ENCODE data around the gene CNNM1. TPM values are rescaled to one million over a fixed set of nuclear protein-coding genes. Genes with fewer than 3 reads are reported as not detected.
A peak's percentile ranks its signal among the peaks of the same experiment; 100 is the strongest.

CNNM1 gene
- total and polyA plus RNA-seq, 2 experiments from 2014 or later, result 1.1 to 2.1 TPM

- peak overlapping the region; percentile 33; the same call in 1 of the 2 replicates for H3K9ac ChIP-seq
- no peaks in the 10 kb centered on the region for H4K20me1 ChIP-seq (ENCODE audit: insufficient read depth)
- no peaks in the 10 kb centered on the region for H3K4me1 ChIP-seq (ENCODE audit: insufficient read depth)
- in situ Hi-C loops (cut with MboI), result no loop called here
- 22 to 24% methylated on average over 18 to 22 of the region's 23 CpGs for WGBS, 2 experiments (ENCODE audit: low coverage in 1 of 2, low lambda C conversion rate in 2 of 2, missing lambda C conversion rate in 2 of 2)
- DNase-seq, result peak; percentile 64
- TF ChIP-seq EZH2 (IDR thresholded peaks at IDR 0.05; ENCODE audit: insufficient read depth, poor library complexity, severe bottlenecking) (no peak), EZH2phosphoT487 (IDR thresholded peaks at IDR 0.05; ENCODE audit: insufficient read depth, low read depth) (no peak)
- no peak overlapping the region for H3K27ac ChIP-seq
- no peaks in the 10 kb centered on the region for H3K27me3 ChIP-seq (replicated peaks; ENCODE audit: insufficient read depth)
- no peaks in the 10 kb centered on the region for H3K79me2 ChIP-seq (ENCODE audit: insufficient read depth)
- peak overlapping the region; percentile 74 for H2AFZ ChIP-seq
- H3K36me3 ChIP-seq (ENCODE audit: low read depth), result no peaks in the 10 kb centered on the region
- H3K9me3 ChIP-seq (ENCODE audit: low read depth), result no peaks in the 10 kb centered on the region
- 0 out of 2 replicates have a peak, but pooled peaks cover 3% of the 10 kb centered on the region for H3F3A ChIP-seq (ENCODE audit: insufficient read depth)
- H3K4me2 ChIP-seq (ENCODE audit: unreplicated experiment), result peak overlapping the region; percentile 79
- no peaks in the 10 kb centered on the region for H3K9me2 ChIP-seq (ENCODE audit: insufficient read depth)
- H3K4me3 ChIP-seq, result peak overlapping the region; percentile 70
Observed at GRCh38 chr10:99328579-99329303, 415 bp upstream of the CNNM1 start.

- Histone ChIP-seq H3K79me2 (ENCODE audit: insufficient read depth) (no peaks in the 10 kb centered on the region), H3K4me1 (ENCODE audit: insufficient read depth) (no peaks in the 10 kb centered on the region), H4K20me1 (ENCODE audit: insufficient read depth) (no peaks in the 10 kb centered on the region), H3K9me2 (ENCODE audit: insufficient read depth) (no peaks in the 10 kb centered on the region), H3K36me3 (ENCODE audit: low read depth) (no peaks in the 10 kb centered on the region), H3K27me3 (replicated peaks; ENCODE audit: insufficient read depth) (no peaks in the 10 kb centered on the region), H3K27ac (no peak overlapping the region), H3K4me3 (peak overlapping the region; percentile 70), H3K4me2 (ENCODE audit: unreplicated experiment) (peak overlapping the region; percentile 79), H3F3A (ENCODE audit: insufficient read depth) (0 out of 2 replicates have a peak, but pooled peaks cover 3% of the 10 kb centered on the region), H3K9ac (peak overlapping the region; percentile 33), H3K9me3 (ENCODE audit: low read depth) (no peaks in the 10 kb centered on the region), H2AFZ (peak overlapping the region; percentile 74)
- DNase-seq, result peak; percentile 70
- WGBS, 2 experiments (ENCODE audit: low coverage in 1 of 2, low lambda C conversion rate in 2 of 2, missing lambda C conversion rate in 2 of 2), result 3 to 5% methylated on average over 46 to 51 of the region's 94 CpGs
- TF ChIP-seq EZH2 (IDR thresholded peaks at IDR 0.05; ENCODE audit: insufficient read depth, poor library complexity, severe bottlenecking) (no peak), EZH2phosphoT487 (IDR thresholded peaks at IDR 0.05; ENCODE audit: insufficient read depth, low read depth) (no peak)
- in situ Hi-C loops (cut with MboI), result no loop called here
Observed at GRCh38 chr10:99329554-99330346, 594 bp downstream of the CNNM1 start.

- whole genome bisulfite sequencing, 2 experiments (ENCODE audit: low coverage in 1 of 2, low lambda C conversion rate in 2 of 2, missing lambda C conversion rate in 2 of 2), result 34 to 42% methylated on average over 37 to 38 of the region's 45 CpGs
- peak overlapping the region; percentile 33; the same call in 1 of the 2 replicates for H3K9ac ChIP-seq
- H3F3A ChIP-seq (ENCODE audit: insufficient read depth), result 0 out of 2 replicates have a peak, but pooled peaks cover 3% of the 10 kb centered on the region
- no peaks in the 10 kb centered on the region for H3K9me3 ChIP-seq (ENCODE audit: low read depth)
- H2AFZ ChIP-seq, result peak overlapping the region; percentile 74
- no peaks in the 10 kb centered on the region for H4K20me1 ChIP-seq (ENCODE audit: insufficient read depth)
- peak overlapping the region; percentile 79 for H3K4me2 ChIP-seq (ENCODE audit: unreplicated experiment)
- no peaks in the 10 kb centered on the region for H3K4me1 ChIP-seq (ENCODE audit: insufficient read depth)
- TF ChIP-seq EZH2 (IDR thresholded peaks at IDR 0.05; ENCODE audit: insufficient read depth, poor library complexity, severe bottlenecking) (no peak), EZH2phosphoT487 (IDR thresholded peaks at IDR 0.05; ENCODE audit: insufficient read depth, low read depth) (no peak)
- H3K9me2 ChIP-seq (ENCODE audit: insufficient read depth), result no peaks in the 10 kb centered on the region
- H3K79me2 ChIP-seq (ENCODE audit: insufficient read depth), result no peaks in the 10 kb centered on the region
- no peak for DNase-seq
- in situ Hi-C loops (cut with MboI), result no loop called here
- H3K4me3 ChIP-seq, result peak overlapping the region; percentile 70
- H3K27ac ChIP-seq, result no peak overlapping the region
- no peaks in the 10 kb centered on the region for H3K27me3 ChIP-seq (replicated peaks; ENCODE audit: insufficient read depth)
- no peaks in the 10 kb centered on the region for H3K36me3 ChIP-seq (ENCODE audit: low read depth)
Observed at GRCh38 chr10:99330347-99330924, 1.3 kb downstream of the CNNM1 start.

- Histone ChIP-seq H3K27ac (no peak overlapping the region), H3K79me2 (ENCODE audit: insufficient read depth) (no peaks in the 10 kb centered on the region), H3F3A (ENCODE audit: insufficient read depth) (0 out of 2 replicates have a peak, but pooled peaks cover 3% of the 10 kb centered on the region), H3K9ac (no peak overlapping the region), H2AFZ (no peak overlapping the region), H3K9me3 (ENCODE audit: low read depth) (no peaks in the 10 kb centered on the region), H3K9me2 (ENCODE audit: insufficient read depth) (no peaks in the 10 kb centered on the region), H3K4me1 (ENCODE audit: insufficient read depth) (no peaks in the 10 kb centered on the region), H3K4me3 (no peak overlapping the region), H3K27me3 (replicated peaks; ENCODE audit: insufficient read depth) (no peaks in the 10 kb centered on the region), H3K4me2 (ENCODE audit: unreplicated experiment) (no peak overlapping the region), H3K36me3 (ENCODE audit: low read depth) (no peaks in the 10 kb centered on the region), H4K20me1 (ENCODE audit: insufficient read depth) (no peaks in the 10 kb centered on the region)
- in situ Hi-C loops (cut with MboI), result no loop called here
- WGBS, 2 experiments (ENCODE audit: low coverage in 1 of 2, low lambda C conversion rate in 2 of 2, missing lambda C conversion rate in 2 of 2), result 78 to 83% methylated on average over 9 of the region's 9 CpGs
- TF ChIP-seq EZH2phosphoT487 (IDR thresholded peaks at IDR 0.05; ENCODE audit: insufficient read depth, low read depth) (no peak), EZH2 (IDR thresholded peaks at IDR 0.05; ENCODE audit: insufficient read depth, poor library complexity, severe bottlenecking) (no peak)
- peak; percentile 61 for DNase-seq
Observed at GRCh38 chr10:99331207-99331803, 2.1 kb downstream of the CNNM1 start.
